PC-9 (cell line): ENCODE results near the gene CFAP97D2.

Source experiments
- EZH2 ChIP-seq: fragments of 200-600 bp; sonication (generic); IDR thresholded peaks from 2 replicates; pipeline ENCODE4 v1.8.0; 2017; ENCODE audit warnings: antibody characterized with exemption, low read depth
- TF ChIP-seq, protein P1 (sequence below): fragments of 200-600 bp; sonication (generic); conservative IDR thresholded peaks from 2 replicates; pipeline ENCODE4 v1.6.1; 2017; ENCODE audit warnings: mixed run types, antibody characterized with exemption, mild to moderate bottlenecking, moderate library complexity

DNA sequence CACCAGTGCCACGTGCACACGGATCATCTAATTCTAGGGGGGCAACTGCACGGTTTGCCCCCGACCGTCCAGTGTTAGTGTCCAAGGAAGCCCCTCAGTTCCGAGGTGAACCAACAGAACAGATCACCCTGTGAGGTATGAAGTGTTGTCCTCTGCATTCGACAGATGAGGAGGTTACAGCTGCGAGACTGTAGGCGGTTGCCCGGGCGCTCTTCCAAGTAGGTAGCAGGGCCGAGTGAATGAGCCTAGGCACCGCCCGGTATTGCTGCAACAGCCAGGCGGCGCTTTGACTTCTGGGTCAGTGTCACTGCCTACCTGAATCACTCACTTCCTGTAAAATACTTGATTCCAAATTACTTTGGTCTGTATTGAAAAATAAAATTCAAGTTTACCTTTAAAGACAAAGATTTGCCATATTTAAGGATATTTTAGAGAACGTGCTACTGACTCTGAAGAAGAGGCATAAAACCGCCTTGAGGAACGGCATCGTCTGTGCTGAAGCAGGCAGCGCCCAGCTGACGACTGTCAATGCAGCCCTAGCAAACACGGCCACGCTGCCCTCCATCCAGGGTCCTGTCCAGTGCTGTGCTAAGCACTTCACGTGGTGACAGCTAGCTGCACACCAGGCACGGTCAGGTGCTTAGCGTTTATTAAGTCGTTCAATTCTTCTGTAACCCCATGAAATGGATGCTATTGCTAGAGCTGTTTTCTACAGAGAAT is 27.3 kb upstream of the CFAP97D2 start:
- TF ChIP-seq, protein P1, sequence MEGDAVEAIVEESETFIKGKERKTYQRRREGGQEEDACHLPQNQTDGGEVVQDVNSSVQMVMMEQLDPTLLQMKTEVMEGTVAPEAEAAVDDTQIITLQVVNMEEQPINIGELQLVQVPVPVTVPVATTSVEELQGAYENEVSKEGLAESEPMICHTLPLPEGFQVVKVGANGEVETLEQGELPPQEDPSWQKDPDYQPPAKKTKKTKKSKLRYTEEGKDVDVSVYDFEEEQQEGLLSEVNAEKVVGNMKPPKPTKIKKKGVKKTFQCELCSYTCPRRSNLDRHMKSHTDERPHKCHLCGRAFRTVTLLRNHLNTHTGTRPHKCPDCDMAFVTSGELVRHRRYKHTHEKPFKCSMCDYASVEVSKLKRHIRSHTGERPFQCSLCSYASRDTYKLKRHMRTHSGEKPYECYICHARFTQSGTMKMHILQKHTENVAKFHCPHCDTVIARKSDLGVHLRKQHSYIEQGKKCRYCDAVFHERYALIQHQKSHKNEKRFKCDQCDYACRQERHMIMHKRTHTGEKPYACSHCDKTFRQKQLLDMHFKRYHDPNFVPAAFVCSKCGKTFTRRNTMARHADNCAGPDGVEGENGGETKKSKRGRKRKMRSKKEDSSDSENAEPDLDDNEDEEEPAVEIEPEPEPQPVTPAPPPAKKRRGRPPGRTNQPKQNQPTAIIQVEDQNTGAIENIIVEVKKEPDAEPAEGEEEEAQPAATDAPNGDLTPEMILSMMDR, result peak; percentile 48; the same call in 1 of the 2 replicates
- TF ChIP-seq EZH2, result no peak
